Thyroid gland (tissue), 4 donors: Measurements from ENCODE around the gene AMBN.

Source experiments
- CTCF ChIP-seq, 6 experiments: fragments of 200-600 bp in 3 of 6; fragments of 450-650 bp in 3 of 6; sonication (generic) in 3 of 6; IDR thresholded peaks; one replicate each; pipeline ENCODE4 v1.5.1; 2016 to 2019; ENCODE audit warnings: antibody characterized with exemption in 6 of 6, mild to moderate bottlenecking in 2 of 6, inconsistent platforms in 1 of 6, moderate library complexity in 1 of 6
- POLR2A ChIP-seq, 2 donors: fragments of 450-650 bp; IDR thresholded peaks; one replicate each; pipeline ENCODE4 v1.6.1; 2017; ENCODE audit warnings: antibody characterized with exemption in 2 of 2, mild to moderate bottlenecking in 2 of 2, moderate library complexity in 1 of 2

- TF ChIP-seq POLR2A (IDR thresholded peaks at IDR 0.05) (no peak), CTCF (IDR thresholded peaks at IDR 0.05) (no peak)
Observed at GRCh38 chr4:70564033-70564432, 28.0 kb upstream of the AMBN start.
